H9 (cell line): ENCODE measurements around the gene SLC51B. TPM values are rescaled to one million over a fixed set of nuclear protein-coding genes. Genes with fewer than 3 reads are reported as not detected.

Experiments
- DNase-seq: peaks from one replicate; pipeline ENCODE4 v3.0.0-alpha.2; 2017
- H2AFZ ChIP-seq: one replicate; pipeline ENCODE4 v1.6.1; 2013; ENCODE audit warnings: mild to moderate bottlenecking, low read length, control low read depth, moderate library complexity
- H2AK5ac ChIP-seq: 2 replicates; pipeline ENCODE4 v1.6.1; 2013; ENCODE audit warnings: low read length, control low read depth, mixed read lengths; ENCODE audit not compliant: insufficient read length
- H2BK120ac ChIP-seq: one replicate; pipeline ENCODE4 v1.6.1; 2013; ENCODE audit warnings: low read depth, mild to moderate bottlenecking, low read length, control low read depth, inconsistent platforms; ENCODE audit not compliant: poor library complexity, severe bottlenecking
- H2BK12ac ChIP-seq: 2 replicates; pipeline ENCODE4 v1.6.1; 2013; ENCODE audit warnings: low read length, control low read depth, mixed read lengths, low read depth; ENCODE audit not compliant: insufficient read length
- H2BK15ac ChIP-seq: 2 replicates; pipeline ENCODE4 v1.6.1; 2013; ENCODE audit warnings: low read depth, low read length, control low read depth
- H2BK20ac ChIP-seq: one replicate; pipeline ENCODE4 v1.6.1; 2013; ENCODE audit warnings: low read depth, mild to moderate bottlenecking, low read length, control low read depth, inconsistent platforms; ENCODE audit not compliant: poor library complexity, severe bottlenecking
- H2BK5ac ChIP-seq: 2 replicates; pipeline ENCODE4 v1.6.1; 2013; ENCODE audit warnings: low read length, control low read depth, mixed read lengths; ENCODE audit not compliant: insufficient read length
- H3K14ac ChIP-seq: 2 replicates; pipeline ENCODE4 v1.6.1; 2013; ENCODE audit warnings: low read length, control low read depth; ENCODE audit not compliant: insufficient read depth
- H3K18ac ChIP-seq: 2 replicates; pipeline ENCODE4 v1.6.1; 2013; ENCODE audit warnings: low read depth, mild to moderate bottlenecking, mixed read lengths, low read length, control low read depth; ENCODE audit not compliant: insufficient read length
- H3K23ac ChIP-seq: 2 replicates; pipeline ENCODE4 v1.6.1; 2013; ENCODE audit warnings: low read length, control low read depth, mixed read lengths, low read depth; ENCODE audit not compliant: insufficient read length
- H3K23me2 ChIP-seq: 2 replicates; pipeline ENCODE4 v1.6.1; 2013; ENCODE audit warnings: low read depth, mild to moderate bottlenecking, mixed read lengths, low read length, control low read depth; ENCODE audit not compliant: insufficient read length, poor library complexity, severe bottlenecking
- H3K27ac ChIP-seq: 2 replicates; pipeline ENCODE4 v1.5.1; 2013; ENCODE audit warnings: low read length, control low read depth, mixed read lengths, low read depth; ENCODE audit not compliant: insufficient read length
- H3K27me3 ChIP-seq: 2 replicates; pipeline ENCODE4 v1.6.1; 2013; ENCODE audit warnings: low read length, control low read depth, inconsistent platforms; ENCODE audit not compliant: insufficient read depth
- H3K4ac ChIP-seq: 2 replicates; pipeline ENCODE4 v1.6.1; 2013; ENCODE audit warnings: low read depth, mild to moderate bottlenecking, control low read depth, inconsistent platforms, low read length, moderate library complexity
- H3K4me1 ChIP-seq: 2 replicates; pipeline ENCODE4 v1.6.1; 2013; ENCODE audit warnings: low read length, control low read depth, inconsistent platforms; ENCODE audit not compliant: insufficient read depth
- H3K4me2 ChIP-seq: 2 replicates; pipeline ENCODE4 v1.6.1; 2013; ENCODE audit warnings: low read length, control low read depth, mixed read lengths; ENCODE audit not compliant: insufficient read length, insufficient read depth
- H3K56ac ChIP-seq: 2 replicates; pipeline ENCODE4 v1.6.1; 2013; ENCODE audit warnings: low read depth, mild to moderate bottlenecking, mixed read lengths, low read length, control low read depth; ENCODE audit not compliant: insufficient read length
- H3K79me1 ChIP-seq: 2 replicates; pipeline ENCODE4 v1.6.1; 2013; ENCODE audit warnings: low read depth, mild to moderate bottlenecking, moderate library complexity, low read length, control low read depth, inconsistent platforms; ENCODE audit not compliant: insufficient read depth, poor library complexity, severe bottlenecking
- H3K79me2 ChIP-seq: 2 replicates; pipeline ENCODE4 v1.6.1; 2013; ENCODE audit warnings: low read length, control low read depth, inconsistent platforms; ENCODE audit not compliant: insufficient read depth
- H3K9ac ChIP-seq: 2 replicates; pipeline ENCODE4 v1.6.1; 2013; ENCODE audit warnings: low read length, control low read depth, mixed read lengths; ENCODE audit not compliant: insufficient read length; ENCODE audit errors: extremely low read depth
- H3K9me3 ChIP-seq: one replicate; pipeline ENCODE4 v1.6.1; 2013; ENCODE audit warnings: low read depth, low read length, inconsistent platforms; ENCODE audit not compliant: control insufficient read depth
- H3T11ph ChIP-seq: one replicate; pipeline ENCODE4 v1.6.1; 2013; ENCODE audit warnings: mild to moderate bottlenecking, low read length, control low read depth, inconsistent platforms
- H4K20me1 ChIP-seq: one replicate; pipeline ENCODE4 v1.6.1; 2013; ENCODE audit not compliant: control insufficient read depth, insufficient read length, insufficient read depth
- H4K5ac ChIP-seq: 2 replicates; pipeline ENCODE4 v1.6.1; 2013; ENCODE audit warnings: low read depth, mild to moderate bottlenecking, mixed read lengths, low read length, control low read depth; ENCODE audit not compliant: insufficient read length
- H4K8ac ChIP-seq: replicated peaks from 2 replicates; pipeline ENCODE4 v1.6.1; 2013; ENCODE audit warnings: low read length, control low read depth, mixed read lengths, low read depth; ENCODE audit not compliant: insufficient read length
- H4K91ac ChIP-seq: 2 replicates; pipeline ENCODE4 v1.6.1; 2013; ENCODE audit warnings: low read depth, mild to moderate bottlenecking, moderate library complexity, mixed read lengths, low read length, control low read depth; ENCODE audit not compliant: insufficient read length
- H3K27ac Mint-ChIP-seq, 3 experiments: 2 replicates in 2 of 3; 3 replicates in 1 of 3; pipeline ENCODE4 v1.8.0; 2020 to 2021; ENCODE audit warnings: mixed read lengths in 3 of 3, mild to moderate bottlenecking in 1 of 3, moderate library complexity in 1 of 3
- H3K27me3 Mint-ChIP-seq: 2 replicates; pipeline ENCODE4 v1.8.0; 2021; ENCODE audit warnings: low read depth, mild to moderate bottlenecking, moderate library complexity, mixed read lengths
- H3K36me3 Mint-ChIP-seq, 3 experiments: 2 replicates in 2 of 3; 3 replicates in 1 of 3; pipeline ENCODE4 v1.8.0; 2020 to 2021; ENCODE audit warnings: low read depth in 3 of 3, mixed read lengths in 3 of 3; ENCODE audit not compliant: insufficient read depth in 1 of 3
- H3K4me1 Mint-ChIP-seq, 2 experiments: 2 replicates each; pipeline ENCODE4 v1.8.0; 2020; ENCODE audit warnings: mixed read lengths in 2 of 2
- H3K4me3 Mint-ChIP-seq, 2 experiments: 2 replicates in 1 of 2; 3 replicates in 1 of 2; pipeline ENCODE4 v1.8.0; 2020 to 2021; ENCODE audit warnings: mild to moderate bottlenecking in 2 of 2, mixed read lengths in 2 of 2, moderate library complexity in 1 of 2
- H3K9me3 Mint-ChIP-seq, 2 experiments: 2 replicates in 1 of 2; 3 replicates in 1 of 2; pipeline ENCODE4 v1.8.0; 2020; ENCODE audit warnings: mild to moderate bottlenecking in 2 of 2, mixed read lengths in 2 of 2, moderate library complexity in 1 of 2
- WGBS: extraction: QIAGEN DNeasy Blood & Tissue Kit; methylation state at CpG from one replicate; pipeline ENCODE4 v1.1.7; 2013; ENCODE audit warnings: missing lambda C conversion rate, low lambda C conversion rate, mixed read lengths; ENCODE audit not compliant: insufficient read length; ENCODE audit errors: extremely low coverage; 5-methylcytosine and 5-hydroxymethylcytosine counted together
- total RNA-seq: library from RNA; stranded (reverse); gene quantifications from 2 replicates; pipeline ENCODE4 v1.2.1, GENCODE V29; 2021
- TF ChIP-seq, protein P1 (sequence below): fragments of 200-600 bp; sonication (generic); conservative IDR thresholded peaks from 3 replicates; pipeline ENCODE4 v1.8.0; 2021; ENCODE audit warnings: antibody characterized with exemption, mild to moderate bottlenecking

Gene SLC51B
- total RNA-seq, 1 experiment from 2014 or later = not detected

- H2BK120ac ChIP-seq = no peak overlapping the region
- no peak overlapping the region for H3K56ac ChIP-seq
- no peak overlapping the region for H3K4ac ChIP-seq
- H3K9ac ChIP-seq = no peak overlapping the region
- no peak overlapping the region for H3T11ph ChIP-seq
- H2BK15ac ChIP-seq = no peak overlapping the region
- H2BK5ac ChIP-seq = no peak overlapping the region
- no peak overlapping the region for H2BK20ac ChIP-seq
- no peaks in the 10 kb centered on the region for H3K9me3 ChIP-seq
- H4K8ac ChIP-seq = no peak overlapping the region
- Mint-ChIP-seq H3K9me3 (no peaks in the 10 kb centered on the region), H3K4me1 (peaks cover 6 to 9% of the 10 kb centered on the region in 2 experiments; a peak in 3 of 4 replicates), H3K27ac (no peak overlapping the region), H3K4me3 (no peak overlapping the region), H3K27me3 (no peaks in the 10 kb centered on the region; the same call in 1 of the 2 replicates), H3K36me3 (peaks cover 0 to 17% (median 8%) of the 10 kb centered on the region in 3 experiments; a peak in 6 of 7 replicates)
- TF ChIP-seq, protein P1, sequence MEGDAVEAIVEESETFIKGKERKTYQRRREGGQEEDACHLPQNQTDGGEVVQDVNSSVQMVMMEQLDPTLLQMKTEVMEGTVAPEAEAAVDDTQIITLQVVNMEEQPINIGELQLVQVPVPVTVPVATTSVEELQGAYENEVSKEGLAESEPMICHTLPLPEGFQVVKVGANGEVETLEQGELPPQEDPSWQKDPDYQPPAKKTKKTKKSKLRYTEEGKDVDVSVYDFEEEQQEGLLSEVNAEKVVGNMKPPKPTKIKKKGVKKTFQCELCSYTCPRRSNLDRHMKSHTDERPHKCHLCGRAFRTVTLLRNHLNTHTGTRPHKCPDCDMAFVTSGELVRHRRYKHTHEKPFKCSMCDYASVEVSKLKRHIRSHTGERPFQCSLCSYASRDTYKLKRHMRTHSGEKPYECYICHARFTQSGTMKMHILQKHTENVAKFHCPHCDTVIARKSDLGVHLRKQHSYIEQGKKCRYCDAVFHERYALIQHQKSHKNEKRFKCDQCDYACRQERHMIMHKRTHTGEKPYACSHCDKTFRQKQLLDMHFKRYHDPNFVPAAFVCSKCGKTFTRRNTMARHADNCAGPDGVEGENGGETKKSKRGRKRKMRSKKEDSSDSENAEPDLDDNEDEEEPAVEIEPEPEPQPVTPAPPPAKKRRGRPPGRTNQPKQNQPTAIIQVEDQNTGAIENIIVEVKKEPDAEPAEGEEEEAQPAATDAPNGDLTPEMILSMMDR = no peak
- no peaks in the 10 kb centered on the region for H3K79me2 ChIP-seq
- H3K18ac ChIP-seq = no peak overlapping the region
- no peaks in the 10 kb centered on the region for H3K4me1 ChIP-seq
- no peaks in the 10 kb centered on the region for H3K27me3 ChIP-seq
- H3K27ac ChIP-seq = no peak overlapping the region
- H3K79me1 ChIP-seq = no peaks in the 10 kb centered on the region
- H2AK5ac ChIP-seq = no peak overlapping the region
- no peak overlapping the region for H2AFZ ChIP-seq
- H4K20me1 ChIP-seq = no peaks in the 10 kb centered on the region
- H4K91ac ChIP-seq = no peak overlapping the region
- H4K5ac ChIP-seq = no peak overlapping the region
- H3K23me2 ChIP-seq = peaks cover 1% of the 10 kb centered on the region
- H3K4me2 ChIP-seq = no peak overlapping the region
- H2BK12ac ChIP-seq = no peak overlapping the region
- no peak overlapping the region for H3K23ac ChIP-seq
- no peak for DNase-seq
- no CpG with 5 or more reads among the region's 6 CpGs for WGBS
- H3K14ac ChIP-seq = no peak overlapping the region
Measured at GRCh38 chr15:65096481-65097385, 51.5 kb downstream of the SLC51B start.
